GM06990 (cell line): ENCODE results near the gene SMOC2.

Experiments
- DNase-seq: peaks from one replicate; pipeline ENCODE4 v3.0.0-alpha.2; 2011; ENCODE audit not compliant: insufficient read length; ENCODE audit errors: extremely low read depth
- H3K27me3 ChIP-seq: replicated peaks from 2 replicates; pipeline ENCODE4 v1.6.0; 2011; ENCODE audit warnings: low read length; ENCODE audit not compliant: control insufficient read depth, insufficient read depth
- H3K36me3 ChIP-seq: 2 replicates; pipeline ENCODE4 v1.5.1; 2011; ENCODE audit warnings: low read length; ENCODE audit not compliant: control insufficient read depth, insufficient read depth
- H3K4me3 ChIP-seq: replicated peaks from 2 replicates; pipeline ENCODE4 v1.5.1; 2011; ENCODE audit warnings: low read depth, mild to moderate bottlenecking, control low read depth, low read length
- CTCF ChIP-seq: IDR thresholded peaks from 2 replicates; pipeline ENCODE4 v1.5.1; 2011; ENCODE audit warnings: low read length, control low read depth, mild to moderate bottlenecking, inconsistent platforms; ENCODE audit not compliant: insufficient read depth, poor library complexity, severe bottlenecking

The SMOC2 gene

DNA sequence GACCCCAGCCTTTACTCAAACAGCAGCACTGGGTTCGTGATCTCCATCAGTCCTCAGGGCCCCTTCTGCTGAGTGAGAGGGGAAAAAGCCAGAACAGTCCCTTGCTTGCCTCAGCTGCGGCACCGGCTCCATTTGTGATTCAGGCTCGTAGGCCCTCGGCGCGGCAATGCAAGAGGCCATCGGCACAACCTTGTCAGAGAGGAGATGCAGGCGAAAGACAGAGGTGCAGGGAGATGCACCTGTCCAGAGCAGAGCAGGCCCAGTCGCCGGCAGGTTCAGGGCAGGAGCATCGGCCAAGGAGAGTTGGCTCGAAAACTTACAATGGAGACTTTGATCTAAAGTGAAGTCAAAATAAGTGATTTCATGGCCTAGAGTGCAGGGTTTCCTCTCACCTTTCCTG lies 171.6 kb downstream of the SMOC2 start:
- Histone ChIP-seq H3K27me3 (no peaks in the 10 kb centered on the region), H3K4me3 (no peak overlapping the region), H3K36me3 (no peaks in the 10 kb centered on the region)
- DNase-seq, result no peak
- TF ChIP-seq CTCF, result no peak

DNA sequence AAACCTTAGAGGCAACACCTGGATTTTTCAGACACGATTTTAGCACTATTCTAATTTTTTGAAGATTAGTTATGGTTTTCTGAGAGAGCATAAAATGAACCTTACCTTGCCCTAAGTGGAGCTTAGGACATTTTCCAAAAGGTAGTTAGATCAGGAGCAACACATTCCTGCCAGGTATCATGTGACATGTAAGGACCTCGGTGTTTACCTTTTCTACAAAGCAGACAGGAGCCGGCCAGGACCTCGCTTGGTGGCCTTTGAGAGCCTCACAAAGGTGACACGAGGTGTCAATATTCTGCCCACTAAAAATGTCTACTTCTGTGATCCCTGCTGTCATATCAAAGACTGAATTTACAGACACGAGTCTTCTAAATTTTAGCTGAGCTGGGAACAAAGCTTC lies 174.9 kb downstream of the SMOC2 start:
- Histone ChIP-seq H3K4me3 (no peak overlapping the region), H3K36me3 (no peaks in the 10 kb centered on the region), H3K27me3 (no peaks in the 10 kb centered on the region)
- DNase-seq, result no peak
- no peak for TF ChIP-seq CTCF

DNA sequence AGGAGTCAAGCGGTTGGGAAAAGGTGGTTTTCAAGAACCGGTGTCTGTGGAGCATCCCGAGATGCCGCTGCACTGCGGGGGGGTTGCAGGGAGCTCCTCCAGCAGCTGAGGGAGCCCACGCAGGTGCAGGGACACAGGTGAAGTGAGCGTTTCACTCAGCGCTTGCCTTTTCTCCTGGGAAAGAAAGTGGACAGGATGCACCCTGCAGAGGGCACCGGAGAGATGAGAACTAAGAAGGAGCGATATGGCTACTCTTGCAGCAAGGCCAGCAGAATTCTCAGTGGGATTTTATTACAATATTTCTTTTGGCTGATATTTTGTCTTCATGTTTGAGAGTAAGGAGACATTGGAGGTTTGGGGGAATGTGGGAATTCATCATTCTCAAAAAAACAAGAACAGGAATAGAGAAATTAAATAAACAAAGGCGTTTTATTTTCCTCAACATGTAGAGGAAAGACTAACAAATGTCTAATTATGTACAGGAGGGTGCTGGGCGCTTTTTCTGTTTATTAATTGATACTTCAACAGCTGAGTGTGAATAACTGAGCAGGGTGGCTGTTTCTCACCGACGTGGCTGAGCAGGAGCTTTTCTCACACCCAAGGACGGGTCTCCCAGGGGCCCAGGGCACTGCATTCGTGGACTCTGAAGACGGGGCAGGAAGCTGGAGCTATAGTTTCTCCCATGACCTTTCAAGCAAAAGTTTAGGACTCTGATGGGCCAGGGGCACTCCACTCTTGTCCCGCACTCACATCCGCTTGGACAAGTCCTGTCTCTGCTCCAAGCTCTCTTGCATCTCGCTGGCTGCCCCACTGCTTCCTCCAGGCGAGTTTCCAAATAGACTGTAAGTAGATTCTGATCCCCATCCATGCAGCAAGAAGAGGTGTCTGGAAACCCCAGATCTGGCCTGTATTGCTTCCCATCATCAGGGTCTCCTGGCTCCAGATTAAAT lies 176.1 kb downstream of the SMOC2 start:
- DNase-seq, result no peak

GRCh38 chr6:168618546-168619315 lies 177.7 kb downstream of the SMOC2 start:
- Histone ChIP-seq H3K27me3 (no peaks in the 10 kb centered on the region), H3K36me3 (no peaks in the 10 kb centered on the region), H3K4me3 (no peak overlapping the region)
- no peak for TF ChIP-seq CTCF
- DNase-seq, result no peak

More for the DNA sequence above, 176.1 kb downstream of the SMOC2 start:
- H3K36me3 ChIP-seq, result no peaks in the 10 kb centered on the region
- H3K4me3 ChIP-seq, result no peak overlapping the region
- no peaks in the 10 kb centered on the region for H3K27me3 ChIP-seq
- no peak for TF ChIP-seq CTCF

DNA sequence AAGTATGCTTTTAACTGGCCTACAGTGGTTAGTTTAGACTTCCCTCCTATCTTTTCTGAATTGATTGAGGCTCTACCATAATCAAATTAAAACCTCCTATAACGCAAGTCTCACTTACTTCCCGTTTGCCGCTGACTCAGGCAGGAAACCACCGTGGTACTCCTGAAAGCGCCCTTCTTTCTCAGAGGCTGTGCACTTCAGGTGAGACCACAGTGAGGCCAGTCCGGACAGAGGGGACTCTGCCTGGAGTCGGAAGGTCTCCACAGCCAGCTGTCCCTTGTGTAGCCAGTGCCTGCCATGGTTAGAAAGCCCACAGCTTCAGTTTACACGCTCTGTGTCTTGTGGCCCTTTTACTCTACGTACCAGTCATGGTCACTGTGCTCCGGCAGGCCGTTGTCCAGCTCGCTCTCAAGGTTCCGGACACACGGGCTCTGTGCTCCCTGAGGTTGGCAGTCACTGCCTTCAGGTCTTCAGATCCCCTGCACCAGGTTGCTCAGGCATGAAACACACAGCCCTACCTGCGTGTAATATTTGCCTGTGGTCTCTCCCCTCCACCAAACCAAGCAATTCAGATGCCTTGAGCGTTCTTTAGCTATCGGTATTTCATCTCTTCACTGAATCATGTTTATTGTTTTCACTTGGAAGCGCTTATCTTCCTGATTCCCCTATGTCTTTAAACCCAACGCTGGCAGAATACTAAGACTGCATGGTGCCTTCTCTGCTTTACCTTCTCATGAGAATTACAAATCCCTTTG lies 178.8 kb downstream of the SMOC2 start:
- no peaks in the 10 kb centered on the region for H3K36me3 ChIP-seq
- no peaks in the 10 kb centered on the region for H3K27me3 ChIP-seq
- no peak overlapping the region for H3K4me3 ChIP-seq
- TF ChIP-seq CTCF, result no peak
- no peak for DNase-seq
